Naive thymus-derived CD8-positive, alpha-beta T cell (primary cell): ENCODE results near the gene SYNGR2. TPM values are rescaled to one million over a fixed set of nuclear protein-coding genes. Genes with fewer than 3 reads are reported as not detected.

Source experiments
- polyA plus RNA-seq, 3 donors: library from polyadenylated mRNA; unstranded; fragments of 300-500 nt; fragmentation: Illumina TruSeq; gene quantifications; one replicate each; pipeline ENCODE4 v1.2.3, GENCODE V29; 2021
- total RNA-seq, 8 experiments: library from RNA in 2 of 8; stranded (reverse) in 2 of 8; gene quantifications; one replicate each; pipeline ENCODE4 v1.2.3 and lab custom pipeline; 2021 to 2026

SYNGR2 gene
- total and polyA plus RNA-seq, 5 experiments from 2014 or later = 58.1 to 108 (median 88.4) TPM

Other genes starting within 250 kb of the SYNGR2 start
- gene TNRC6C, start 209.9 kb upstream of the SYNGR2 start, total RNA-seq = 100 to 1,000 TPM; 113 to 116 TPM
- 1 to 10 TPM; 4.9 to 8.6 (median 5.8) TPM for gene TNRC6C, start 209.9 kb upstream of the SYNGR2 start, polyA plus RNA-seq
- 100 to 1,000 TPM; 809 to 819 TPM for gene TMC6, start 39.8 kb upstream of the SYNGR2 start, total RNA-seq
- 100 to 1,000 TPM; 186 to 253 (median 209) TPM for gene TMC6, start 39.8 kb upstream of the SYNGR2 start, polyA plus RNA-seq
- gene TMC8, start 37.8 kb upstream of the SYNGR2 start, total RNA-seq = 100 to 1,000 TPM; 367 to 370 TPM
- 100 to 1,000 TPM in 1 of 3 donors, 10 to 100 TPM in 2; 62.5 to 141 (median 72.9) TPM for gene TMC8, start 37.8 kb upstream of the SYNGR2 start, polyA plus RNA-seq
- under 1 TPM in 1 of 2 experiments, not detected in 1; 0.60 TPM for gene C17orf99, start 22.2 kb upstream of the SYNGR2 start, total RNA-seq
- not detected for gene C17orf99, start 22.2 kb upstream of the SYNGR2 start, polyA plus RNA-seq
- gene TK1, start 18.5 kb downstream of the SYNGR2 start, total RNA-seq = not detected
- 1 to 10 TPM in 1 of 3 donors, under 1 TPM in 1, not detected in 1; 0.18 to 1.1 TPM for gene TK1, start 18.5 kb downstream of the SYNGR2 start, polyA plus RNA-seq
- 1 to 10 TPM; 1.8 to 2.4 TPM for gene AFMID, start 18.8 kb downstream of the SYNGR2 start, total RNA-seq
- 1 to 10 TPM in 2 of 3 donors, under 1 TPM in 1; 0.41 to 1.7 (median 1.6) TPM for gene AFMID, start 18.8 kb downstream of the SYNGR2 start, polyA plus RNA-seq
- under 1 TPM in 1 of 2 experiments, not detected in 1; 0.30 TPM for gene BIRC5, start 45.7 kb downstream of the SYNGR2 start, total RNA-seq
- not detected for gene BIRC5, start 45.7 kb downstream of the SYNGR2 start, polyA plus RNA-seq
- gene TMEM235, start 63.0 kb downstream of the SYNGR2 start, total RNA-seq = not detected
- gene TMEM235, start 63.0 kb downstream of the SYNGR2 start, polyA plus RNA-seq = not detected
- 1 to 10 TPM in 1 of 2 experiments, under 1 TPM in 1; 0.86 to 1.0 TPM for gene SOCS3, start 191.5 kb downstream of the SYNGR2 start, total RNA-seq
- gene SOCS3, start 191.5 kb downstream of the SYNGR2 start, polyA plus RNA-seq = 10 to 100 TPM; 21.2 to 43.9 (median 37.3) TPM
- 10 to 100 TPM; 72.5 to 73.4 TPM for gene PGS1, start 210.1 kb downstream of the SYNGR2 start, total RNA-seq
- gene PGS1, start 210.1 kb downstream of the SYNGR2 start, polyA plus RNA-seq = 10 to 100 TPM; 24.3 to 46.6 (median 32.7) TPM